HepG2 (cell line): Measurements from ENCODE around the gene TPM3. TPM values are rescaled to one million over a fixed set of nuclear protein-coding genes. Genes with fewer than 3 reads are reported as not detected.
A peak's percentile ranks its signal among the peaks of the same experiment; 100 is the strongest.

Experiments used
- CHD2 ChIP-seq: IDR thresholded peaks from 2 replicates; pipeline ENCODE4 v1.6.1; 2011; ENCODE audit warnings: low read depth, low read length, improper control_type of control experiment
- FOXO1 ChIP-seq: sonication (generic); formaldehyde crosslinking; IDR thresholded peaks from 2 replicates; pipeline ENCODE4 v1.4.0; 2020; ENCODE audit warnings: missing genetic modification reagents
- KDM6A ChIP-seq: IDR thresholded peaks from 2 replicates; pipeline ENCODE4 v1.6.1; 2016; ENCODE audit warnings: low read depth
- MED8 ChIP-seq: sonication (generic); formaldehyde crosslinking; IDR thresholded peaks from 2 replicates; pipeline ENCODE4 v1.8.1; 2023; ENCODE audit warnings: mild to moderate bottlenecking, missing genetic modification reagents; ENCODE audit not compliant: insufficient replicate concordance
- NCOA1 ChIP-seq: sonication (generic); formaldehyde crosslinking; IDR thresholded peaks from 2 replicates; pipeline ENCODE4 v1.9.0; 2021; ENCODE audit warnings: missing genetic modification reagents
- SAFB2 ChIP-seq: sonication (generic); formaldehyde crosslinking; IDR thresholded peaks from 2 replicates; pipeline ENCODE4 v1.5.1; 2020; ENCODE audit warnings: missing genetic modification reagents, low read depth, mild to moderate bottlenecking, borderline replicate concordance
- SOX13 ChIP-seq, 3 experiments: fragments of 450-650 bp in 1 of 3; sonication (generic) in 1 of 3; formaldehyde crosslinking in 1 of 3; IDR thresholded peaks in 2 of 3; conservative IDR thresholded peaks in 1 of 3; 2 replicates each; pipeline versions ENCODE4 v1.5.0 to v1.6.1; 2016 to 2020; ENCODE audit warnings: antibody characterized with exemption in 1 of 3, mild to moderate bottlenecking in 1 of 3, missing compliant biosample characterization in 1 of 3, missing genetic modification reagents in 1 of 3, moderate library complexity in 1 of 3
- ZC3H4 ChIP-seq: sonication (generic); formaldehyde crosslinking; IDR thresholded peaks from 2 replicates; pipeline ENCODE4 v1.4.0; 2020; ENCODE audit warnings: missing genetic modification reagents, borderline replicate concordance
- ZNF343 ChIP-seq: sonication (generic); formaldehyde crosslinking; IDR thresholded peaks from 2 replicates; pipeline ENCODE4 v1.4.0; 2020; ENCODE audit warnings: mild to moderate bottlenecking, missing genetic modification reagents
- ZNF577 ChIP-seq: sonication (generic); formaldehyde crosslinking; IDR thresholded peaks from 2 replicates; pipeline ENCODE4 v1.4.0; 2020; ENCODE audit warnings: mild to moderate bottlenecking, low read depth, missing genetic modification reagents, borderline replicate concordance
- ZNF883 ChIP-seq: sonication (generic); formaldehyde crosslinking; IDR thresholded peaks from 2 replicates; pipeline ENCODE4 v1.5.1; 2020; ENCODE audit warnings: mild to moderate bottlenecking, missing genetic modification reagents; ENCODE audit errors: not compliant biosample characterization
- polyA plus RNA-seq, 8 experiments: library from polyadenylated mRNA; depleted of rRNA in 3 of 8; stranded (reverse) in 7 of 8; unstranded in 1 of 8; fragments of >200 nt; fragmentation: Illumina TruSeq in 4 of 8; extraction: Trizol in 4 of 8; gene quantifications; 2 replicates each; pipeline versions ENCODE4 v1.2.1 to v1.2.3, GENCODE V29; 2011 to 2016; ENCODE audit warnings: low read depth in 4 of 8, missing spikeins in 1 of 8, mixed read lengths in 1 of 8; ENCODE audit not compliant: insufficient read depth in 1 of 8
- total RNA-seq, 5 experiments: library from RNA; depleted of rRNA; stranded (reverse); fragments of >200 nt; fragmentation: Illumina TruSeq; extraction: Trizol; gene quantifications; 2 replicates each; pipeline ENCODE4 v1.2.3, GENCODE V29; 2016; ENCODE audit warnings: low read depth in 1 of 5
- TF ChIP-seq, protein P1 (sequence below): sonication (generic); formaldehyde crosslinking; IDR thresholded peaks from 2 replicates; pipeline ENCODE4 v1.4.0; 2020; ENCODE audit warnings: missing genetic modification reagents, borderline replicate concordance
- TF ChIP-seq, protein P2 (sequence below): sonication (generic); formaldehyde crosslinking; IDR thresholded peaks from 2 replicates; pipeline ENCODE4 v1.5.1; 2020; ENCODE audit warnings: mild to moderate bottlenecking, missing genetic modification reagents
- TF ChIP-seq, protein P3 (sequence below): sonication (generic); formaldehyde crosslinking; IDR thresholded peaks from 2 replicates; pipeline ENCODE4 v1.5.1; 2020; ENCODE audit warnings: missing genetic modification reagents, mild to moderate bottlenecking, borderline replicate concordance
- TF ChIP-seq, protein P4 (sequence below): sonication (generic); formaldehyde crosslinking; IDR thresholded peaks from 2 replicates; pipeline ENCODE4 v1.8.0; 2022; ENCODE audit warnings: mild to moderate bottlenecking, missing genetic modification reagents
- TF ChIP-seq, protein P5 (sequence below): sonication (generic); formaldehyde crosslinking; IDR thresholded peaks from 2 replicates; pipeline ENCODE4 v1.5.1; 2020; ENCODE audit warnings: missing genetic modification reagents, mild to moderate bottlenecking, borderline replicate concordance
- TF ChIP-seq, protein P6 (sequence below): sonication (generic); formaldehyde crosslinking; IDR thresholded peaks from 2 replicates; pipeline ENCODE4 v1.4.0; 2020; ENCODE audit warnings: mild to moderate bottlenecking, missing genetic modification reagents

The TPM3 gene
- total and polyA plus RNA-seq, 2 of the 13 experiments (the other 11 are each of a cell fraction or from before 2014, with no cell fraction given) = 160 to 307 TPM

DNA sequence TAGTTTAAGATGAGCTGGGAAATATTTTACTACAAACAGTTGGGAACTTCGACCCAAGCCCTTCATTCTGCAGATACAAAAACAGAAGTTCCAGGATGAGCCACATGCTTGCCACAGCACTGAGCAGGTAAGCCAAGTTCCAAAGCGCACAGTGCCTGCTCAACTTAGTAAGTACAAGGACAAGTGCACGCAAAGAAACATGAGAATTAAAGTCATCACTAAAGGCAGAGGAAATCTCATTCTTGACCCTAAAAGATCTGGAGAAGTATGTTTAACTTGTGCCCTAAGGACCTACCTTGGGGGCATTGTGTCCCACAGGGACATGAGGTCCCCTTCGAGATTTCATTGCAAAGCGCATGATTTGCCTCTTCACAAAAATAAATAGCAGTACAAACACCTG, 27.6 kb upstream of the TPM3 start (continued):
- TF ChIP-seq, protein P1, sequence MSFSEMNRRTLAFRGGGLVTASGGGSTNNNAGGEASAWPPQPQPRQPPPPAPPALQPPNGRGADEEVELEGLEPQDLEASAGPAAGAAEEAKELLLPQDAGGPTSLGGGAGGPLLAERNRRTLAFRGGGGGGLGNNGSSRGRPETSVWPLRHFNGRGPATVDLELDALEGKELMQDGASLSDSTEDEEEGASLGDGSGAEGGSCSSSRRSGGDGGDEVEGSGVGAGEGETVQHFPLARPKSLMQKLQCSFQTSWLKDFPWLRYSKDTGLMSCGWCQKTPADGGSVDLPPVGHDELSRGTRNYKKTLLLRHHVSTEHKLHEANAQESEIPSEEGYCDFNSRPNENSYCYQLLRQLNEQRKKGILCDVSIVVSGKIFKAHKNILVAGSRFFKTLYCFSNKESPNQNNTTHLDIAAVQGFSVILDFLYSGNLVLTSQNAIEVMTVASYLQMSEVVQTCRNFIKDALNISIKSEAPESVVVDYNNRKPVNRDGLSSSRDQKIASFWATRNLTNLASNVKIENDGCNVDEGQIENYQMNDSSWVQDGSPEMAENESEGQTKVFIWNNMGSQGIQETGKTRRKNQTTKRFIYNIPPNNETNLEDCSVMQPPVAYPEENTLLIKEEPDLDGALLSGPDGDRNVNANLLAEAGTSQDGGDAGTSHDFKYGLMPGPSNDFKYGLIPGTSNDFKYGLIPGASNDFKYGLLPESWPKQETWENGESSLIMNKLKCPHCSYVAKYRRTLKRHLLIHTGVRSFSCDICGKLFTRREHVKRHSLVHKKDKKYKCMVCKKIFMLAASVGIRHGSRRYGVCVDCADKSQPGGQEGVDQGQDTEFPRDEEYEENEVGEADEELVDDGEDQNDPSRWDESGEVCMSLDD (CRISPR knock-in tag) = no peak
- TF ChIP-seq, protein P2, sequence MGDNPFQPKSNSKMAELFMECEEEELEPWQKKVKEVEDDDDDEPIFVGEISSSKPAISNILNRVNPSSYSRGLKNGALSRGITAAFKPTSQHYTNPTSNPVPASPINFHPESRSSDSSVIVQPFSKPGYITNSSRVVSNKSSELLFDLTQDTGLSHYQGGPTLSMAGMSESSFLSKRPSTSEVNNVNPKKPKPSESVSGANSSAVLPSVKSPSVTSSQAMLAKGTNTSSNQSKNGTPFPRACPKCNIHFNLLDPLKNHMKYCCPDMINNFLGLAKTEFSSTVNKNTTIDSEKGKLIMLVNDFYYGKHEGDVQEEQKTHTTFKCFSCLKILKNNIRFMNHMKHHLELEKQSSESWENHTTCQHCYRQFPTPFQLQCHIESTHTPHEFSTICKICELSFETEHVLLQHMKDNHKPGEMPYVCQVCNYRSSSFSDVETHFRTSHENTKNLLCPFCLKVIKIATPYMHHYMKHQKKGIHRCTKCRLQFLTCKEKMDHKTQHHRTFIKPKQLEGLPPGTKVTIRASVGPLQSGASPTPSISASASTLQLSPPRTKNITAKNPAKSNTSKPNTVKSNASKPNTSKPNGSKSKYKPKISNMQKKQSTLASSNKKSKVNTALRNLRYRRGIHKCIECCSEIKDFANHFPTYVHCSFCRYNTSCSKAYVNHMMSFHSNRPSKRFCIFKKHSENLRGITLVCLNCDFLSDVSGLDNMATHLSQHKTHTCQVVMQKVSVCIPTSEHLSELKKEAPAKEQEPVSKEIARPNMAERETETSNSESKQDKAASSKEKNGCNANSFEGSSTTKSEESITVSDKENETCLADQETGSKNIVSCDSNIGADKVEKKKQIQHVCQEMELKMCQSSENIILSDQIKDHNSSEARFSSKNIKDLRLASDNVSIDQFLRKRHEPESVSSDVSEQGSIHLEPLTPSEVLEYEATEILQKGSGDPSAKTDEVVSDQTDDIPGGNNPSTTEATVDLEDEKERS (CRISPR knock-in tag) = no peak
- no peak for TF ChIP-seq FOXO1
- TF ChIP-seq, protein P3, sequence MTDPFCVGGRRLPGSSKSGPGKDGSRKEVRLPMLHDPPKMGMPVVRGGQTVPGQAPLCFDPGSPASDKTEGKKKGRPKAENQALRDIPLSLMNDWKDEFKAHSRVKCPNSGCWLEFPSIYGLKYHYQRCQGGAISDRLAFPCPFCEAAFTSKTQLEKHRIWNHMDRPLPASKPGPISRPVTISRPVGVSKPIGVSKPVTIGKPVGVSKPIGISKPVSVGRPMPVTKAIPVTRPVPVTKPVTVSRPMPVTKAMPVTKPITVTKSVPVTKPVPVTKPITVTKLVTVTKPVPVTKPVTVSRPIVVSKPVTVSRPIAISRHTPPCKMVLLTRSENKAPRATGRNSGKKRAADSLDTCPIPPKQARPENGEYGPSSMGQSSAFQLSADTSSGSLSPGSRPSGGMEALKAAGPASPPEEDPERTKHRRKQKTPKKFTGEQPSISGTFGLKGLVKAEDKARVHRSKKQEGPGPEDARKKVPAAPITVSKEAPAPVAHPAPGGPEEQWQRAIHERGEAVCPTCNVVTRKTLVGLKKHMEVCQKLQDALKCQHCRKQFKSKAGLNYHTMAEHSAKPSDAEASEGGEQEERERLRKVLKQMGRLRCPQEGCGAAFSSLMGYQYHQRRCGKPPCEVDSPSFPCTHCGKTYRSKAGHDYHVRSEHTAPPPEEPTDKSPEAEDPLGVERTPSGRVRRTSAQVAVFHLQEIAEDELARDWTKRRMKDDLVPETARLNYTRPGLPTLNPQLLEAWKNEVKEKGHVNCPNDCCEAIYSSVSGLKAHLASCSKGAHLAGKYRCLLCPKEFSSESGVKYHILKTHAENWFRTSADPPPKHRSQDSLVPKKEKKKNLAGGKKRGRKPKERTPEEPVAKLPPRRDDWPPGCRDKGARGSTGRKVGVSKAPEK = no peak
- TF ChIP-seq KDM6A (CRISPR knock-in tag) = no peak
- no peak for TF ChIP-seq ZNF883 (CRISPR knock-in tag)
- TF ChIP-seq, protein P4, sequence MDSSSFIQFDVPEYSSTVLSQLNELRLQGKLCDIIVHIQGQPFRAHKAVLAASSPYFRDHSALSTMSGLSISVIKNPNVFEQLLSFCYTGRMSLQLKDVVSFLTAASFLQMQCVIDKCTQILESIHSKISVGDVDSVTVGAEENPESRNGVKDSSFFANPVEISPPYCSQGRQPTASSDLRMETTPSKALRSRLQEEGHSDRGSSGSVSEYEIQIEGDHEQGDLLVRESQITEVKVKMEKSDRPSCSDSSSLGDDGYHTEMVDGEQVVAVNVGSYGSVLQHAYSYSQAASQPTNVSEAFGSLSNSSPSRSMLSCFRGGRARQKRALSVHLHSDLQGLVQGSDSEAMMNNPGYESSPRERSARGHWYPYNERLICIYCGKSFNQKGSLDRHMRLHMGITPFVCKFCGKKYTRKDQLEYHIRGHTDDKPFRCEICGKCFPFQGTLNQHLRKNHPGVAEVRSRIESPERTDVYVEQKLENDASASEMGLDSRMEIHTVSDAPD (CRISPR knock-in tag) = 0 out of 2 replicates have a peak, but pooled peaks have one; percentile 11
- no peak for TF ChIP-seq ZNF577 (CRISPR knock-in tag)
- TF ChIP-seq ZNF343 (CRISPR knock-in tag) = no peak
- TF ChIP-seq CHD2 = no peak
- 0 out of 2 replicates have a peak, but pooled peaks have one; percentile 23 for TF ChIP-seq NCOA1
- TF ChIP-seq, protein P5, sequence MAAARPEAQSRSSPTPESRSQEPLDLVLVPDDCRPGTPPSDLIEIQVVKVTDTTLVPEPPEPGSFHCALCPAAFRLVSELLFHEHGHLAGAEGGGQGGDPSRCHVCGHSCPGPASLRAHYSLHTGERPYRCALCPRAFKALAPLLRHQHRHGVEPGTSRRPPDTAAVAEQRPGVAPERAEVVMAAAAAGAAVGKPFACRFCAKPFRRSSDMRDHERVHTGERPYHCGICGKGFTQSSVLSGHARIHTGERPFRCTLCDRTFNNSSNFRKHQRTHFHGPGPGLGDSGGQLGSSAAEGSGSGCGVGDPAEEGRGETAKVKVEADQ (CRISPR knock-in tag) = no peak
- TF ChIP-seq SAFB2 = no peak
- no peak for TF ChIP-seq SOX13 (IDR thresholded peaks at IDR 0.05)
- TF ChIP-seq SOX13 (CRISPR knock-in tag; conservative IDR thresholded peaks at IDR 0.05 in 1 of 2, IDR thresholded peaks at IDR 0.05 in 1 of 2) = no peak
- TF ChIP-seq, protein P6, sequence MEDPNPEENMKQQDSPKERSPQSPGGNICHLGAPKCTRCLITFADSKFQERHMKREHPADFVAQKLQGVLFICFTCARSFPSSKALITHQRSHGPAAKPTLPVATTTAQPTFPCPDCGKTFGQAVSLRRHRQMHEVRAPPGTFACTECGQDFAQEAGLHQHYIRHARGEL (CRISPR knock-in tag) = no peak
- no peak for TF ChIP-seq MED8
- 0 out of 2 replicates have a peak, but pooled peaks have one; percentile 24 for TF ChIP-seq ZC3H4 (CRISPR knock-in tag)
